ENCODE data around the gene KCNC3. TPM values are rescaled to one million over a fixed set of nuclear protein-coding genes. Genes with fewer than 3 reads are reported as not detected.

Gene KCNC3
- total RNA-seq, 3 donors from 2014 or later (not counting 1 experiment from before 2014, with no cell fraction given): 0.57 to 3.2 (median 0.68) TPM

DNA sequence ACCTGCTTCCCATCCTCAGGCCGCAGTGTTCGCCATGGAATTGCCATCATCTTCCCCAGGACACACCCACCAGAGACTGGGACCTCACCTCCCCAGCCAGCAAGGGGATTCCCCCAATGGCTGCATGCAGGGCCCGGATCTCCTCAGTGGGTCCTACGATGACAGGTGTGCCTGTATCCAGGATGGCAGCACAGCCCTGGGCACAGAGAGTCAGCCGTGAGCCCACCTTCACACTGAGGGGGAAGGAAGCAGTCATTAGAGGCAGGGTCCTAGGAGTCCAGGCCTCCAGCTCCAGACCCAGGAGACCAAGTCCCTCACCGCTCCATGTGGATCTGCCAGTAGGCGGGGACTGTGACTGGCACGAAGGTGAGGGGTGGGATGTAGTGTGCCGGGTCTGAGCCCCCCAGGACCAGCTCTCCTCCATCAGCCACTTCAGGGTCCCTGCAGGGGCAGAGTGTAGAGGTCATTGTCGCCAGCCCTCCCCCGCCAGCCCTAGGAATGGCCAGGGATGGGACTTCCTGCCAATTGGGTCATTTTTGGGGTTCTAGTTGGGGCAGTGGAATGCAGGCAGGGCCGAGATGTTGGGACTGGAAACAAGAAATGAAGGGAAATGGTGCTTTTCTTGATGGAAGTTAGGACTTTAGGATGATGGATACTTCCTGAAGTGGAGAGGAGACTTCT is 5.7 kb upstream of the KCNC3 start:
- Histone ChIP-seq H3K9me3 (ENCODE audit: control insufficient read depth, insufficient read depth, low read length) (peaks cover 4% of the 10 kb centered on the region), H3K36me3 (ENCODE audit: control insufficient read depth, insufficient read depth, low read length) (no peaks in the 10 kb centered on the region), H3K27ac (ENCODE audit: low read length) (no peak overlapping the region), H3K27me3 (ENCODE audit: control insufficient read depth, insufficient read depth, low read length) (peaks cover 21% of the 10 kb centered on the region), H3K4me3 (ENCODE audit: low read length) (no peak overlapping the region), H3K4me1 (ENCODE audit: control insufficient read depth, insufficient read depth, low read length) (peaks cover 45% of the 10 kb centered on the region)
- intact Hi-C loops (cut with micrococcal nuclease): no loop called here
- ATAC-seq (no peak), DNase-seq (no peak)
- H3K4me3 Mint-ChIP-seq: peak overlapping the region; percentile 69
- WGBS (ENCODE audit: insufficient coverage): 95% methylated on average over 12 of the region's 12 CpGs
- peaks cover 6% of the 10 kb centered on the region for H3K36me3 Mint-ChIP-seq
- H3K27ac Mint-ChIP-seq: peak overlapping the region in 1 of 2 donors; percentile 83
- TF ChIP-seq, protein P1, sequence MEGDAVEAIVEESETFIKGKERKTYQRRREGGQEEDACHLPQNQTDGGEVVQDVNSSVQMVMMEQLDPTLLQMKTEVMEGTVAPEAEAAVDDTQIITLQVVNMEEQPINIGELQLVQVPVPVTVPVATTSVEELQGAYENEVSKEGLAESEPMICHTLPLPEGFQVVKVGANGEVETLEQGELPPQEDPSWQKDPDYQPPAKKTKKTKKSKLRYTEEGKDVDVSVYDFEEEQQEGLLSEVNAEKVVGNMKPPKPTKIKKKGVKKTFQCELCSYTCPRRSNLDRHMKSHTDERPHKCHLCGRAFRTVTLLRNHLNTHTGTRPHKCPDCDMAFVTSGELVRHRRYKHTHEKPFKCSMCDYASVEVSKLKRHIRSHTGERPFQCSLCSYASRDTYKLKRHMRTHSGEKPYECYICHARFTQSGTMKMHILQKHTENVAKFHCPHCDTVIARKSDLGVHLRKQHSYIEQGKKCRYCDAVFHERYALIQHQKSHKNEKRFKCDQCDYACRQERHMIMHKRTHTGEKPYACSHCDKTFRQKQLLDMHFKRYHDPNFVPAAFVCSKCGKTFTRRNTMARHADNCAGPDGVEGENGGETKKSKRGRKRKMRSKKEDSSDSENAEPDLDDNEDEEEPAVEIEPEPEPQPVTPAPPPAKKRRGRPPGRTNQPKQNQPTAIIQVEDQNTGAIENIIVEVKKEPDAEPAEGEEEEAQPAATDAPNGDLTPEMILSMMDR (IDR thresholded peaks at IDR 0.05): no peak
- H3K27me3 Mint-ChIP-seq (ENCODE audit: low read depth in 2 of 2): peaks cover 38 to 42% of the 10 kb centered on the region in 2 donors
- peaks cover 30 to 49% of the 10 kb centered on the region in 2 donors for H3K4me1 Mint-ChIP-seq
- no peaks in the 10 kb centered on the region for H3K9me3 Mint-ChIP-seq

DNA sequence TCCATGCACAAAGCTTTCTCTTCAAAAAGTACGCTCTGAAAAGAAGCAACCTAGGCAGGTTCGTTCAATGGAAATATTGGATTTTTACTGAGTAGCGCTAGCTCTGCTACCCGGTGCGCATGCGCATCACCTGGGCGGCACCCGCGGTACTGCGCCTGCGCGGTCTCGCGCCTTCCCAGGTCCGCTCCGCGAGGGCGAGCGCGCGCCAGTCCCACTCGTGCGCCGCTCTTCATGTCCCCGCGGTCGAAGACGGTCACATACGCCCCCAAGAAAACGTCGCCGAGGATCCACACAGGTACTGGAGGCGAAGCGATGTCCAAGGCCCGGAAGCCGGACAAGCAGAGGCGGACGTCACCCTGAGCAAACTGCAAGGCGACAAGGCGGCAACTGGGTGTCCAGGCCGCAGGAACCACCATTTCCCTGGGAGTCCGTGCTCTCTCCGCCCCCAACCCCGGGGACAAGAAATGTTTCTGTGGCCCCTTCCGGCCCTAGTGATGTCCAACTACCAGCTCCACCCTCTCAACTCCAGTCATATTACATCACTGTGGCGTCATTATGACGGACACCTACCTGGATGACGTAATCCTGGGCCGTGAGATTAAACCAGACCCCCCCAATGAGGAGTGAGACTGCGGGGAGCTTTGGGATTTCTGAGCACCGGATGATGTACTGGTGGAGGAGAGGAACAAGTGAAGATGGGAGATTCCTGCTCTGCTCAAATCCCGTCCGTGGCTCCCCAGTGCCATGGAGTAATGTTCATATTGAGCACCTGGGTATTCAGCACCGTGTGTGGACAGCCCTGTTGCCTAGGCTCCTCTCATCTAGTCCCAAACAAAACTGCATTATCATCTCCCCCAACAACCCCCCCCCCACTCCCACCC is 4.8 kb upstream of the KCNC3 start:
- Histone ChIP-seq H3K4me1 (ENCODE audit: control insufficient read depth, insufficient read depth, low read length) (peaks cover 54% of the 10 kb centered on the region), H3K27ac (ENCODE audit: low read length) (peak overlapping the region; percentile 57), H3K4me3 (ENCODE audit: low read length) (peak overlapping the region; percentile 53), H3K27me3 (ENCODE audit: control insufficient read depth, insufficient read depth, low read length) (peaks cover 28% of the 10 kb centered on the region), H3K9me3 (ENCODE audit: control insufficient read depth, insufficient read depth, low read length) (peaks cover 13% of the 10 kb centered on the region), H3K36me3 (ENCODE audit: control insufficient read depth, insufficient read depth, low read length) (no peaks in the 10 kb centered on the region)
- ATAC-seq: peak; percentile 32 to 53 (median 52)
- peak overlapping the region; percentile 83 to 84 for H3K27ac Mint-ChIP-seq
- intact Hi-C loops (cut with micrococcal nuclease): no loop called here
- peak; percentile 84 to 93 for DNase-seq
- H3K4me1 Mint-ChIP-seq: peaks cover 36 to 57% of the 10 kb centered on the region in 2 donors
- TF ChIP-seq, protein P1 (IDR thresholded peaks at IDR 0.05): no peak
- peaks cover 47 to 49% of the 10 kb centered on the region in 2 donors for H3K27me3 Mint-ChIP-seq (ENCODE audit: low read depth in 2 of 2)
- H3K4me3 Mint-ChIP-seq: peak overlapping the region; percentile 88
- WGBS (ENCODE audit: insufficient coverage): 15% methylated on average over 54 of the region's 54 CpGs
- peaks cover 11% of the 10 kb centered on the region for H3K36me3 Mint-ChIP-seq
- H3K9me3 Mint-ChIP-seq: peaks cover 0 to 4% of the 10 kb centered on the region in 2 donors

DNA sequence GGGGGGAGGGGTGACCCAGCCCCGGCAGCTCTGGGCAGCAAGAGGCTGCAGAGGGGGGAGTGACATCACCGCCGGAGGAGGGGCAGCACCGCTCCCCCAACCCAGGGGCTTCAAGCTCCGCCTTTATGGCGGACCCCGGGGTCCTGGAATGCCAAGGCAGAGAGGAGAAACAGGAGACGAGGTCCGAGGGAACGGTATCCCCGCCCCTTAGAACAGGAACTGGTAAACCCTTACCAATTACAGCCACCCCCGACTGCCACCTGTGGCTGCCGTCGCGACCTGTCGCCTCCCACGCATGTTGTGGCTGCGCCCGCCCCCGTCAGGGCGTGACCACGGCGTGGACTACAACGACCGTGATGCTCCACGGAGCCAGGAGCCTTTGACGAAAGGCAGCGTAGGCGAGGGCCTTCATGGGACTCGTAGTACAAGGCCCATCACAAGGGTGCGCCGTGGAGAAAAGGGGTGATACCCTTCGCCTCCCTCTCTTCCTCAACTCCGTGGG is 4.1 kb upstream of the KCNC3 start:
- peaks cover 28% of the 10 kb centered on the region for H3K27me3 ChIP-seq (ENCODE audit: control insufficient read depth, insufficient read depth, low read length)
- WGBS (ENCODE audit: insufficient coverage): 2% methylated on average over 34 of the region's 34 CpGs
- DNase-seq (peak; percentile 74 to 93), ATAC-seq (peak; percentile 79 to 86 (median 79))
- TF ChIP-seq, protein P1 (IDR thresholded peaks at IDR 0.05): no peak
- Mint-ChIP-seq H3K4me3 (peak overlapping the region; percentile 88), H3K27ac (peak overlapping the region; percentile 83 to 84), H3K4me1 (peaks cover 36 to 57% of the 10 kb centered on the region in 2 donors), H3K9me3 (peaks cover 0 to 4% of the 10 kb centered on the region in 2 donors), H3K36me3 (peaks cover 11% of the 10 kb centered on the region), H3K27me3 (ENCODE audit: low read depth in 2 of 2) (peaks cover 47 to 49% of the 10 kb centered on the region in 2 donors)
- H3K9me3 ChIP-seq (ENCODE audit: control insufficient read depth, insufficient read depth, low read length): peaks cover 14% of the 10 kb centered on the region
- peak overlapping the region; percentile 53 for H3K4me3 ChIP-seq (ENCODE audit: low read length)
- intact Hi-C loops (cut with micrococcal nuclease): no loop called here
- no peaks in the 10 kb centered on the region for H3K36me3 ChIP-seq (ENCODE audit: control insufficient read depth, insufficient read depth, low read length)
- H3K27ac ChIP-seq (ENCODE audit: low read length): peak overlapping the region; percentile 57
- H3K4me1 ChIP-seq (ENCODE audit: control insufficient read depth, insufficient read depth, low read length): peaks cover 56% of the 10 kb centered on the region
